GM19351 (cell line): ENCODE data around the gene RNU5B-1.
"Not testable (repeated sequence)": the region's sequence is repeated elsewhere in the genome, so short reads cannot be mapped to it uniquely, and the experiment has no call there.

Source experiments
- ATAC-seq: cut with Tn5 transposase; IDR thresholded peaks from one replicate; pipeline ENCODE4 v1.9.1; 2021; ENCODE audit warnings: mild to moderate bottlenecking, moderate library complexity; ENCODE audit not compliant: unreplicated experiment

Gene RNU5B-1

GRCh38 chr15:65304381-65305149 is at the start of gene RNU5B-1:
TSS of gene RNU5B-1 (plus strand) at chr15:65304677.
- peak; percentile 63 for ATAC-seq

GRCh38 chr15:65254758-65255157 is 49.7 kb upstream of the RNU5B-1 start:
- no peak for ATAC-seq

- no peak for ATAC-seq
Observed at GRCh38 chr15:65255486-65256140, 48.9 kb upstream of the RNU5B-1 start.

- no peak for ATAC-seq
Observed at GRCh38 chr15:65258375-65259262, 45.9 kb upstream of the RNU5B-1 start.

- ATAC-seq: no peak
Observed at GRCh38 chr15:65259367-65259797, 45.1 kb upstream of the RNU5B-1 start.

- ATAC-seq: no peak
Observed at GRCh38 chr15:65260968-65261367, 43.5 kb upstream of the RNU5B-1 start.

- no peak for ATAC-seq
Observed at GRCh38 chr15:65263313-65263712, 41.2 kb upstream of the RNU5B-1 start.

GRCh38 chr15:65264863-65265430 is 39.5 kb upstream of the RNU5B-1 start:
- ATAC-seq: no peak

- ATAC-seq: no peak
Observed at GRCh38 chr15:65266469-65266868, 38.0 kb upstream of the RNU5B-1 start.

- ATAC-seq: no peak
Observed at GRCh38 chr15:65268411-65268810, 36.1 kb upstream of the RNU5B-1 start.

GRCh38 chr15:65270811-65271545 is 33.5 kb upstream of the RNU5B-1 start:
- ATAC-seq: not testable (repeated sequence)

- ATAC-seq: no peak
Observed at GRCh38 chr15:65275104-65275727, 29.3 kb upstream of the RNU5B-1 start.

GRCh38 chr15:65275728-65276126 is 28.8 kb upstream of the RNU5B-1 start:
- no peak for ATAC-seq

GRCh38 chr15:65277015-65277414 is 27.5 kb upstream of the RNU5B-1 start:
- no peak for ATAC-seq

- ATAC-seq: no peak
Observed at GRCh38 chr15:65278480-65278879, 26.0 kb upstream of the RNU5B-1 start.

- no peak for ATAC-seq
Observed at GRCh38 chr15:65285291-65286068, 19.0 kb upstream of the RNU5B-1 start.

GRCh38 chr15:65286069-65286703 is 18.3 kb upstream of the RNU5B-1 start:
- ATAC-seq: peak; percentile 31

- peak; percentile 94 for ATAC-seq
Observed at GRCh38 chr15:65286704-65287519, 17.6 kb upstream of the RNU5B-1 start, which contains the start of gene PARP16. TSS of gene PARP16 (minus strand) at chr15:65286883. CDS start at chr15:65286426, 457 bp downstream.
